A549 (cell line): ENCODE results near the gene MYO10. TPM values are rescaled to one million over a fixed set of nuclear protein-coding genes. Genes with fewer than 3 reads are reported as not detected.
A peak's percentile ranks its signal among the peaks of the same experiment; 100 is the strongest.

Source experiments
- ATAC-seq, 2 experiments: fragments of 200-7000 bp in 1 of 2; fragments of >200 bp in 1 of 2; cut with Nextera tagmentation in 1 of 2; cut with Tn5 transposase in 1 of 2; 3 replicates each; pipeline versions ENCODE4 v1.8.0 to v1.9.1; 2018 to 2020; ENCODE audit warnings: mild to moderate bottlenecking in 1 of 2, moderate library complexity in 1 of 2
- CTCF ChIA-PET: fragments of 300-600 bp; sonication (Branson Sonifier 250); formaldehyde crosslinking; extraction: SDS; loops from one replicate; lab custom pipeline; 2021; ENCODE audit warnings: antibody characterized with exemption, inconsistent platforms; lab: Yijun Ruan, JAX
- POLR2A ChIA-PET: fragments of 350-600 bp; formaldehyde crosslinking; extraction: SDS; loops from one replicate; lab custom pipeline; 2021; ENCODE audit warnings: antibody characterized with exemption, inconsistent platforms; lab: Yijun Ruan, JAX
- DNase-seq, 2 experiments: peaks; one replicate each; pipeline versions ENCODE4 v3.0.0 to v3.0.0-alpha.2; 2011 to 2016; ENCODE audit warnings: low read depth in 1 of 2, low spot score in 1 of 2
- FAIRE-seq: peaks from 2 replicates; lab custom pipeline; 2011; peaks lifted over from hg19 to GRCh38; lab: Jason Lieb, UNC
- H3K27ac ChIP-seq, 2 experiments: fragments of >200 bp; sonication (Bioruptor Twin); formaldehyde crosslinking; 3 replicates each; pipeline ENCODE4 v1.5.1; 2016 to 2017
- H3K4me1 ChIP-seq: fragments of >200 bp; sonication (Bioruptor Twin); formaldehyde crosslinking; 3 replicates; pipeline ENCODE4 v1.6.1; 2016
- H3K4me2 ChIP-seq: fragments of >200 bp; sonication (Bioruptor Twin); formaldehyde crosslinking; 3 replicates; pipeline ENCODE4 v1.6.1; 2016
- H3K4me3 ChIP-seq: fragments of >200 bp; sonication (Bioruptor Twin); formaldehyde crosslinking; 3 replicates; pipeline ENCODE4 v1.5.1; 2016
- H3K9me3 ChIP-seq: fragments of >200 bp; sonication (Bioruptor Twin); formaldehyde crosslinking; 3 replicates; pipeline ENCODE4 v1.6.1; 2016
- CEBPB ChIP-seq, 2 experiments: fragments of >200 bp in 1 of 2; sonication (Bioruptor Twin) in 1 of 2; formaldehyde crosslinking in 1 of 2; IDR thresholded peaks; 2 replicates each; pipeline ENCODE4 v1.6.1; 2012 to 2016
- CHD2 ChIP-seq: fragments of 150-350 bp; IDR thresholded peaks from 2 replicates; pipeline ENCODE4 v1.6.1; 2014; ENCODE audit warnings: low read length; ENCODE audit not compliant: partially characterized antibody
- CHD4 ChIP-seq: fragments of 200-600 bp; sonication (generic); IDR thresholded peaks from 2 replicates; pipeline ENCODE4 v1.6.1; 2016; ENCODE audit warnings: antibody characterized with exemption, mild to moderate bottlenecking, borderline replicate concordance
- EHF ChIP-seq: fragments of 250-450 bp; sonication (Bioruptor Pico); IDR thresholded peaks from 2 replicates; pipeline ENCODE4 v1.5.0; 2020; ENCODE audit warnings: mild to moderate bottlenecking
- ESRRA ChIP-seq: fragments of 150-350 bp; IDR thresholded peaks from 2 replicates; pipeline ENCODE4 v1.6.1; 2014; ENCODE audit warnings: mild to moderate bottlenecking, low read length, borderline replicate concordance
- FOSB ChIP-seq: fragments of 250-450 bp; sonication (Bioruptor Pico); IDR thresholded peaks from 2 replicates; pipeline ENCODE4 v1.5.0; 2020; ENCODE audit warnings: mild to moderate bottlenecking, moderate library complexity
- FOSL2 ChIP-seq, 2 experiments: fragments of 450-650 bp in 1 of 2; fragments of >200 bp in 1 of 2; sonication (Bioruptor Twin) in 1 of 2; formaldehyde crosslinking; IDR thresholded peaks; 2 replicates each; pipeline versions ENCODE4 v1.5.0 to v1.6.1; 2016 to 2020; ENCODE audit warnings: mild to moderate bottlenecking in 1 of 2, moderate library complexity in 1 of 2
- GATA3 ChIP-seq: IDR thresholded peaks from 2 replicates; pipeline ENCODE4 v1.6.1; 2012; ENCODE audit warnings: borderline replicate concordance
- HES2 ChIP-seq: fragments of >200 bp; sonication (Bioruptor Twin); formaldehyde crosslinking; IDR thresholded peaks from 2 replicates; pipeline ENCODE4 v1.6.1; 2016
- JUN ChIP-seq, 2 experiments: fragments of >200 bp; sonication (Bioruptor Twin); formaldehyde crosslinking; IDR thresholded peaks; 2 replicates in 1 of 2; 3 replicates in 1 of 2; pipeline ENCODE4 v1.6.1; 2016 to 2017
- MAFK ChIP-seq: fragments of 450-650 bp; IDR thresholded peaks from 2 replicates; pipeline ENCODE4 v1.6.1; 2014; ENCODE audit not compliant: partially characterized antibody
- NPAS2 ChIP-seq: fragments of 250-450 bp; sonication (Bioruptor Pico); IDR thresholded peaks from 2 replicates; pipeline ENCODE4 v1.8.0; 2022; ENCODE audit warnings: mild to moderate bottlenecking, moderate library complexity, borderline replicate concordance
- PBX3 ChIP-seq: IDR thresholded peaks from 2 replicates; pipeline ENCODE4 v1.6.1; 2012
- PHF8 ChIP-seq: fragments of 200-600 bp; sonication (generic); IDR thresholded peaks from 2 replicates; pipeline ENCODE4 v1.6.1; 2016; ENCODE audit warnings: low read depth, mild to moderate bottlenecking, antibody characterized with exemption, moderate library complexity, borderline replicate concordance
- POLR2AphosphoS2 ChIP-seq: conservative IDR thresholded peaks from 2 replicates; pipeline ENCODE4 v1.6.1; 2012; ENCODE audit warnings: low read length, improper control_type of control experiment, inconsistent platforms
- RAD21 ChIP-seq, 2 experiments: fragments of >200 bp in 1 of 2; sonication (Bioruptor Twin) in 1 of 2; formaldehyde crosslinking in 1 of 2; IDR thresholded peaks in 1 of 2; conservative IDR thresholded peaks in 1 of 2; 2 replicates in 1 of 2; 3 replicates in 1 of 2; pipeline ENCODE4 v1.6.1; 2012 to 2018; ENCODE audit warnings: inconsistent platforms in 1 of 2
- RCOR1 ChIP-seq: fragments of 150-350 bp; IDR thresholded peaks from 2 replicates; pipeline ENCODE4 v1.6.1; 2014; ENCODE audit warnings: antibody characterized with exemption, low read length, low read depth
- SMC3 ChIP-seq: fragments of >200 bp; sonication (Bioruptor Twin); formaldehyde crosslinking; IDR thresholded peaks from 3 replicates; pipeline ENCODE4 v1.6.1; 2018; ENCODE audit warnings: inconsistent platforms
- TFCP2L1 ChIP-seq: fragments of 250-450 bp; sonication (Bioruptor Pico); IDR thresholded peaks from 2 replicates; pipeline ENCODE4 v1.5.0; 2021; ENCODE audit warnings: mild to moderate bottlenecking
- ZNF302 ChIP-seq: fragments of 250-450 bp; sonication (Bioruptor Pico); IDR thresholded peaks from 2 replicates; pipeline ENCODE4 v1.9.0; 2021; ENCODE audit warnings: inconsistent platforms, mild to moderate bottlenecking, moderate library complexity
- ZSCAN20 ChIP-seq: fragments of 250-450 bp; sonication (Bioruptor Pico); IDR thresholded peaks from 2 replicates; pipeline ENCODE4 v1.8.0; 2022; ENCODE audit warnings: mild to moderate bottlenecking, moderate library complexity
- WGBS: methylation state at CpG from one replicate; pipeline ENCODE4 v1.1.6; 2017; ENCODE audit errors: missing lambda C conversion rate; 5-methylcytosine and 5-hydroxymethylcytosine counted together
- polyA plus RNA-seq, 4 experiments: library from polyadenylated mRNA; depleted of rRNA in 3 of 4; stranded (reverse); fragments of >200 nt; fragmentation: RNase III in 1 of 4; extraction: RNeasy Plus Mini Kit Qiagen cat#74134 plus additional on column Dnase treatment in 1 of 4; gene quantifications; 2 replicates in 3 of 4; 3 replicates in 1 of 4; pipeline ENCODE4 v1.2.3, GENCODE V29; 2011 to 2017
- TF ChIP-seq, protein P1 (sequence below): fragments of 200-600 bp; sonication (generic); IDR thresholded peaks from 2 replicates; pipeline ENCODE4 v1.6.1; 2016; ENCODE audit warnings: antibody characterized with exemption, mild to moderate bottlenecking, moderate library complexity
- TF ChIP-seq, protein P2 (sequence below): fragments of >200 bp; sonication (Bioruptor Twin); formaldehyde crosslinking; IDR thresholded peaks from 3 replicates; pipeline ENCODE4 v1.6.1; 2016
- TF ChIP-seq, protein P3 (sequence below): IDR thresholded peaks from 2 replicates; pipeline ENCODE4 v1.6.1; 2012

The MYO10 gene
- polyA plus RNA-seq, 2 of the 4 experiments (the other 2 are of a cell fraction) = 68.0 to 68.5 TPM

- WGBS = 72% methylated on average over 7 of the region's 7 CpGs
- POLR2A ChIA-PET = interaction anchor here (0.8 kb wide), 1 partner anchor 27 kb away, joined by 4 read pairs; the partner anchor contains the start of gene MYO10
- FAIRE-seq (no peak), DNase-seq (peak in 1 of 2 experiments; percentile 47), ATAC-seq (no peak; a peak in 1 of 6 replicates)
- Histone ChIP-seq H3K27ac (peak overlapping the region in 1 of 2 experiments; percentile 47; a peak in 3 of 6 replicates), H3K4me1 (peaks cover 86% of the 10 kb centered on the region), H3K4me3 (no peak overlapping the region), H3K9me3 (no peaks in the 10 kb centered on the region), H3K4me2 (no peak overlapping the region; the same call in 2 of the 3 replicates)
- TF ChIP-seq ZNF302 = no peak
- TF ChIP-seq, protein P1, sequence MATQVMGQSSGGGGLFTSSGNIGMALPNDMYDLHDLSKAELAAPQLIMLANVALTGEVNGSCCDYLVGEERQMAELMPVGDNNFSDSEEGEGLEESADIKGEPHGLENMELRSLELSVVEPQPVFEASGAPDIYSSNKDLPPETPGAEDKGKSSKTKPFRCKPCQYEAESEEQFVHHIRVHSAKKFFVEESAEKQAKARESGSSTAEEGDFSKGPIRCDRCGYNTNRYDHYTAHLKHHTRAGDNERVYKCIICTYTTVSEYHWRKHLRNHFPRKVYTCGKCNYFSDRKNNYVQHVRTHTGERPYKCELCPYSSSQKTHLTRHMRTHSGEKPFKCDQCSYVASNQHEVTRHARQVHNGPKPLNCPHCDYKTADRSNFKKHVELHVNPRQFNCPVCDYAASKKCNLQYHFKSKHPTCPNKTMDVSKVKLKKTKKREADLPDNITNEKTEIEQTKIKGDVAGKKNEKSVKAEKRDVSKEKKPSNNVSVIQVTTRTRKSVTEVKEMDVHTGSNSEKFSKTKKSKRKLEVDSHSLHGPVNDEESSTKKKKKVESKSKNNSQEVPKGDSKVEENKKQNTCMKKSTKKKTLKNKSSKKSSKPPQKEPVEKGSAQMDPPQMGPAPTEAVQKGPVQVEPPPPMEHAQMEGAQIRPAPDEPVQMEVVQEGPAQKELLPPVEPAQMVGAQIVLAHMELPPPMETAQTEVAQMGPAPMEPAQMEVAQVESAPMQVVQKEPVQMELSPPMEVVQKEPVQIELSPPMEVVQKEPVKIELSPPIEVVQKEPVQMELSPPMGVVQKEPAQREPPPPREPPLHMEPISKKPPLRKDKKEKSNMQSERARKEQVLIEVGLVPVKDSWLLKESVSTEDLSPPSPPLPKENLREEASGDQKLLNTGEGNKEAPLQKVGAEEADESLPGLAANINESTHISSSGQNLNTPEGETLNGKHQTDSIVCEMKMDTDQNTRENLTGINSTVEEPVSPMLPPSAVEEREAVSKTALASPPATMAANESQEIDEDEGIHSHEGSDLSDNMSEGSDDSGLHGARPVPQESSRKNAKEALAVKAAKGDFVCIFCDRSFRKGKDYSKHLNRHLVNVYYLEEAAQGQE = no peak
- no peak for TF ChIP-seq ESRRA
- no peak for TF ChIP-seq CEBPB (IDR thresholded peaks at IDR 0.05)
- TF ChIP-seq FOSL2 (IDR thresholded peaks at IDR 0.05) = no peak
- no peak for TF ChIP-seq FOSL2 (CRISPR knock-in tag; IDR thresholded peaks at IDR 0.05)
- no peak for TF ChIP-seq POLR2AphosphoS2
- TF ChIP-seq PBX3 = no peak
- TF ChIP-seq FOSB (CRISPR knock-in tag) = no peak
- no peak for TF ChIP-seq ZSCAN20 (CRISPR knock-in tag)
- TF ChIP-seq, protein P2, sequence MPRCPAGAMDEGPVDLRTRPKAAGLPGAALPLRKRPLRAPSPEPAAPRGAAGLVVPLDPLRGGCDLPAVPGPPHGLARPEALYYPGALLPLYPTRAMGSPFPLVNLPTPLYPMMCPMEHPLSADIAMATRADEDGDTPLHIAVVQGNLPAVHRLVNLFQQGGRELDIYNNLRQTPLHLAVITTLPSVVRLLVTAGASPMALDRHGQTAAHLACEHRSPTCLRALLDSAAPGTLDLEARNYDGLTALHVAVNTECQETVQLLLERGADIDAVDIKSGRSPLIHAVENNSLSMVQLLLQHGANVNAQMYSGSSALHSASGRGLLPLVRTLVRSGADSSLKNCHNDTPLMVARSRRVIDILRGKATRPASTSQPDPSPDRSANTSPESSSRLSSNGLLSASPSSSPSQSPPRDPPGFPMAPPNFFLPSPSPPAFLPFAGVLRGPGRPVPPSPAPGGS = no peak
- no peak for TF ChIP-seq CHD4
- TF ChIP-seq RCOR1 = no peak
- TF ChIP-seq TFCP2L1 (CRISPR knock-in tag) = no peak
- TF ChIP-seq CHD2 = no peak
- no peak for TF ChIP-seq MAFK
- CTCF ChIA-PET = interaction anchor here (0.6 to 3.5 kb wide), 4 partner anchors 118 to 280 kb away, joined by 3 to 13 read pairs (median 6); no protein-coding TSS in a partner anchor
Measured at GRCh38 chr5:16909464-16909863, 26.6 kb downstream of the MYO10 start.

DNA sequence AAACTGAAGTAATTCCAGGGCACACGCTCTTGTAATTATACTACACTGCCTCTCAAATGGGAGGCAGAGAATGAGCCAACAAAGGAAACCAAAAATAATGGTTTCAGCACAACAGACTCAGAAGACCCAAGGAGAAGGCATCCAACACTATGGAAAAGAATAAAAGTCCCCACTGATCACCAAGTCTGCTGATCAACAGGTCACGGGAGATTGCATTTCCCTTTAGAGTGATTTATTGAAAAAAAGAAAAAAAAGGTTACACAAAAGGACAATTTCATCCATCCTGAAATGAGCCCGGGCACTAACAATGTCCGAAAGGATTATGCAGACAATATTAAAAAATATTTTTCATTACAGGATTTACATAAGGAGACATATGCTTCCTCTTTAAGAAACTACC is 28.8 kb downstream of the MYO10 start:
- ChIA-PET CTCF (no interaction called here), POLR2A (no interaction called here)
- no peak for DNase-seq
- no peak for TF ChIP-seq GATA3
- TF ChIP-seq EHF = no peak
- TF ChIP-seq PHF8 = no peak
- no peak for TF ChIP-seq SMC3
- TF ChIP-seq NPAS2 = no peak
- TF ChIP-seq JUN (IDR thresholded peaks at IDR 0.05) = no peak
- no peak for TF ChIP-seq RAD21 (conservative IDR thresholded peaks at IDR 0.05 in 1 of 2, IDR thresholded peaks at IDR 0.05 in 1 of 2)
- TF ChIP-seq HES2 = no peak
- TF ChIP-seq, protein P2 = no peak
- TF ChIP-seq, protein P3, sequence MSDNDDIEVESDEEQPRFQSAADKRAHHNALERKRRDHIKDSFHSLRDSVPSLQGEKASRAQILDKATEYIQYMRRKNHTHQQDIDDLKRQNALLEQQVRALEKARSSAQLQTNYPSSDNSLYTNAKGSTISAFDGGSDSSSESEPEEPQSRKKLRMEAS = no peak
- TF ChIP-seq ZNF302 = no peak
- TF ChIP-seq CHD4 = no peak
- TF ChIP-seq PBX3 = no peak
- H3K9me3 ChIP-seq = no peaks in the 10 kb centered on the region
- H3K4me3 ChIP-seq = no peak overlapping the region
- peaks cover 86% of the 10 kb centered on the region for H3K4me1 ChIP-seq
- peak overlapping the region in 1 of 2 experiments; percentile 95; a peak in 2 of 6 replicates for H3K27ac ChIP-seq
- ATAC-seq = no peak
- H3K4me2 ChIP-seq = peak overlapping the region; percentile 50; the same call in 1 of the 3 replicates
- FAIRE-seq = no peak
- WGBS = 75% methylated on average over 4 of the region's 4 CpGs
